Measurements from ENCODE around the gene AOPEP. TPM values are rescaled to one million over a fixed set of nuclear protein-coding genes. Genes with fewer than 3 reads are reported as not detected.

Gene AOPEP
- polyA plus RNA-seq, 1 donor: 44.3 TPM

- Histone ChIP-seq H3K4me3 (ENCODE audit: low read length) (no peak overlapping the region), H3K4me1 (ENCODE audit: control insufficient read depth, insufficient read depth, low read length) (peaks cover 53% of the 10 kb centered on the region), H3K27ac (ENCODE audit: low read length) (peak overlapping the region; percentile 14), H3K27me3 (ENCODE audit: control insufficient read depth, insufficient read depth, low read length) (no peaks in the 10 kb centered on the region), H3K9me3 (ENCODE audit: control insufficient read depth, low read depth, low read length) (no peaks in the 10 kb centered on the region), H3K36me3 (ENCODE audit: control insufficient read depth, insufficient read depth, low read length) (peaks cover 2% of the 10 kb centered on the region)
- WGBS (ENCODE audit: insufficient coverage, low lambda C conversion rate): 70% methylated on average over 2 of the region's 4 CpGs
- DNase-seq: peak; percentile 76 to 82
Observed at GRCh38 chr9:94976077-94976476, 249.6 kb downstream of the AOPEP start.

- Histone ChIP-seq H3K9me3 (ENCODE audit: control insufficient read depth, low read depth, low read length) (no peaks in the 10 kb centered on the region), H3K4me1 (ENCODE audit: control insufficient read depth, insufficient read depth, low read length) (peaks cover 40% of the 10 kb centered on the region), H3K27me3 (ENCODE audit: control insufficient read depth, insufficient read depth, low read length) (no peaks in the 10 kb centered on the region), H3K4me3 (ENCODE audit: low read length) (no peak overlapping the region), H3K27ac (ENCODE audit: low read length) (no peak overlapping the region), H3K36me3 (ENCODE audit: control insufficient read depth, insufficient read depth, low read length) (peaks cover 2% of the 10 kb centered on the region)
- DNase-seq: no peak
- WGBS (ENCODE audit: insufficient coverage, low lambda C conversion rate): no CpG with 5 or more reads among the region's 5 CpGs
Observed at GRCh38 chr9:94977416-94977815, 250.9 kb downstream of the AOPEP start.

GRCh38 chr9:94979904-94980507, 253.5 kb downstream of the AOPEP start:
- Histone ChIP-seq H3K4me1 (ENCODE audit: control insufficient read depth, insufficient read depth, low read length) (peaks cover 15% of the 10 kb centered on the region), H3K4me3 (ENCODE audit: low read length) (no peak overlapping the region), H3K27me3 (ENCODE audit: control insufficient read depth, insufficient read depth, low read length) (no peaks in the 10 kb centered on the region), H3K27ac (ENCODE audit: low read length) (no peak overlapping the region), H3K9me3 (ENCODE audit: control insufficient read depth, low read depth, low read length) (no peaks in the 10 kb centered on the region), H3K36me3 (ENCODE audit: control insufficient read depth, insufficient read depth, low read length) (peaks cover 2% of the 10 kb centered on the region)
- no peak for DNase-seq
- 87% methylated on average over 3 of the region's 9 CpGs for WGBS (ENCODE audit: insufficient coverage, low lambda C conversion rate)

- H3K27me3 ChIP-seq (ENCODE audit: control insufficient read depth, insufficient read depth, low read length): no peaks in the 10 kb centered on the region
- H3K9me3 ChIP-seq (ENCODE audit: control insufficient read depth, low read depth, low read length): no peaks in the 10 kb centered on the region
- peaks cover 2% of the 10 kb centered on the region for H3K36me3 ChIP-seq (ENCODE audit: control insufficient read depth, insufficient read depth, low read length)
- WGBS (ENCODE audit: insufficient coverage, low lambda C conversion rate): 100% methylated on average over 2 of the region's 9 CpGs
- no peak for DNase-seq
- H3K4me3 ChIP-seq (ENCODE audit: low read length): no peak overlapping the region
- peaks cover 4% of the 10 kb centered on the region for H3K4me1 ChIP-seq (ENCODE audit: control insufficient read depth, insufficient read depth, low read length)
- no peak overlapping the region for H3K27ac ChIP-seq (ENCODE audit: low read length)
Observed at GRCh38 chr9:94980947-94981722, 254.6 kb downstream of the AOPEP start.

GRCh38 chr9:94981723-94982090, 255.2 kb downstream of the AOPEP start:
- no peak for DNase-seq
- no peaks in the 10 kb centered on the region for H3K27me3 ChIP-seq (ENCODE audit: control insufficient read depth, insufficient read depth, low read length)
- H3K4me1 ChIP-seq (ENCODE audit: control insufficient read depth, insufficient read depth, low read length): no peaks in the 10 kb centered on the region
- peaks cover 2% of the 10 kb centered on the region for H3K36me3 ChIP-seq (ENCODE audit: control insufficient read depth, insufficient read depth, low read length)
- no peak overlapping the region for H3K4me3 ChIP-seq (ENCODE audit: low read length)
- no peak overlapping the region for H3K27ac ChIP-seq (ENCODE audit: low read length)
- no CpG with 5 or more reads among the region's 3 CpGs for WGBS (ENCODE audit: insufficient coverage, low lambda C conversion rate)
- no peaks in the 10 kb centered on the region for H3K9me3 ChIP-seq (ENCODE audit: control insufficient read depth, low read depth, low read length)

DNA sequence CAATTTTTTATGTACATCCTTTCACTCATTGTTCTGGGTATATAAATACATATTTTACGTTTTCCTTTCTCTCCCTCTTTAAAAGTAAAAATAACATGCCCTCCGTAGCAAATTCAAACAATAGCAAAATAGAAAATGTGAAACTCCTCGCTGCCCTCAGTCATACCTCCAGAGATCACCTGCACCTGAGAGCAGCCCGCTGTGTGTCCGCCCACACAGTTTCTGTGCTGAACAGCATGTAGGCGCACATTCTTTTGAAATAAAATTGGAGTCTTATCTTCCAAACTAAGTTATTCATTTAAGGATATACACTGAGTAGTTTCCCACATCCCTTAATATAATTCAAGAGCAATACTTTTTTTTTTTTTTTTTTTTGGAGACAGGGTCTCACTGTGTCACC, 255.7 kb downstream of the AOPEP start:
- no peaks in the 10 kb centered on the region for H3K27me3 ChIP-seq (ENCODE audit: control insufficient read depth, insufficient read depth, low read length)
- 94% methylated on average over 3 of the region's 6 CpGs for WGBS (ENCODE audit: insufficient coverage, low lambda C conversion rate)
- no peak overlapping the region for H3K4me3 ChIP-seq (ENCODE audit: low read length)

GRCh38 chr9:94983552-94983951, 257.1 kb downstream of the AOPEP start:
- Histone ChIP-seq H3K27me3 (ENCODE audit: control insufficient read depth, insufficient read depth, low read length) (no peaks in the 10 kb centered on the region), H3K4me3 (ENCODE audit: low read length) (no peak overlapping the region), H3K27ac (ENCODE audit: low read length) (no peak overlapping the region), H3K36me3 (ENCODE audit: control insufficient read depth, insufficient read depth, low read length) (peaks cover 2% of the 10 kb centered on the region), H3K4me1 (ENCODE audit: control insufficient read depth, insufficient read depth, low read length) (no peaks in the 10 kb centered on the region), H3K9me3 (ENCODE audit: control insufficient read depth, low read depth, low read length) (no peaks in the 10 kb centered on the region)
- no peak for DNase-seq
- WGBS (ENCODE audit: insufficient coverage, low lambda C conversion rate): no CpG with 5 or more reads among the region's 6 CpGs

More for the DNA sequence above, 255.7 kb downstream of the AOPEP start:
- no peak overlapping the region for H3K27ac ChIP-seq (ENCODE audit: low read length)
- H3K36me3 ChIP-seq (ENCODE audit: control insufficient read depth, insufficient read depth, low read length): peaks cover 2% of the 10 kb centered on the region
- DNase-seq: no peak
- no peaks in the 10 kb centered on the region for H3K9me3 ChIP-seq (ENCODE audit: control insufficient read depth, low read depth, low read length)
- no peaks in the 10 kb centered on the region for H3K4me1 ChIP-seq (ENCODE audit: control insufficient read depth, insufficient read depth, low read length)

DNA sequence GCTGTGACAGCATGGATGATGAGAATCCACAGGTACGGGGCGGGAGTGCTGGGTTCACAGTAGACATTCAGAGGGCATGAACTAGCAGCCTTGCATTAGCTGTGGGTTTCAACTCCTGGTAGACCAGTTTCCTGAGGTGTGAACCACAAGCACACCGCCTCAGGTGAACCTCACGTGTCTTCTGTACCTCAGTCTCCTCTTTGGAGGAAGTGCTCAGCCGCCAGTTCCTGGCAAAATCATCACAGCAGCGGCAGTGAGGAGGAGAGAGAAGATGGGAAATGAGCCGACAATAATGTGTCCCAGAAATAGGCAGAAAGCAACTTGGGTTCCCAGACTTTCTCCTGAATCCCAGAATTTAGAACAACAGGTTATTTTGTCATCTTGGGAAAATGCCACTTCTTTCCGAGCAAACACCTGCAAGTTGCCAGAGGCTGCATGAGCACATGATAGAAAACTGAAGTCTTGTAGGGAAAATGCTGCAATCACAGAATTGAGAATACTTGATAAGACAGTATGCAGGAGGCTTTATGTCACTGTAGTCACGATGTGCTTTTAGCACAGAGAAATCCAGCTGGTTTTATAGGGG, 258.5 kb downstream of the AOPEP start:
- Histone ChIP-seq H3K27me3 (ENCODE audit: control insufficient read depth, insufficient read depth, low read length) (no peaks in the 10 kb centered on the region), H3K4me3 (ENCODE audit: low read length) (no peak overlapping the region), H3K9me3 (ENCODE audit: control insufficient read depth, low read depth, low read length) (no peaks in the 10 kb centered on the region), H3K4me1 (ENCODE audit: control insufficient read depth, insufficient read depth, low read length) (no peaks in the 10 kb centered on the region), H3K27ac (ENCODE audit: low read length) (no peak overlapping the region), H3K36me3 (ENCODE audit: control insufficient read depth, insufficient read depth, low read length) (no peaks in the 10 kb centered on the region)
- WGBS (ENCODE audit: insufficient coverage, low lambda C conversion rate): no CpG with 5 or more reads among the region's 9 CpGs
- no peak for DNase-seq

DNA sequence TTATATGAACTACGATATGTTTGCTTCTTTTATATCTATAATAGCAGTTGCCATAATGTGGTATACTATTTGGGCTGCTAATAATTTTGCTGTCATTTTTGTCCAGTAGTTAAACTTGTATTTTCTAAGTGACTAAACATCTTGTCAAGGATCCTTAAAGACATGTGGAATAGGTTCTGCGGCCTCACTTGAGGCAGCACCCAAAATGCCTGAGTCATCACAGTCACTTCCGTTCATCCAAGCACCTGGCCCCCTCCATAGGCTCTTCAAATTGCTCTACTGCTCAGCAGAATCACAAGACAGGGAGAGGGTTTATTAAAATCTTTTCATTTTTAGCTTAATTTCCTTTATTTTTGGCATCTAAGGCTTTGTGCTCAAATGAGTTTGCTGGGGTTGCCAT, 259.1 kb downstream of the AOPEP start:
- WGBS (ENCODE audit: insufficient coverage, low lambda C conversion rate): no CpG with 5 or more reads among the region's 3 CpGs
- no peak for DNase-seq
- H3K9me3 ChIP-seq (ENCODE audit: control insufficient read depth, low read depth, low read length): no peaks in the 10 kb centered on the region
- H3K36me3 ChIP-seq (ENCODE audit: control insufficient read depth, insufficient read depth, low read length): no peaks in the 10 kb centered on the region
- no peak overlapping the region for H3K4me3 ChIP-seq (ENCODE audit: low read length)
- H3K27ac ChIP-seq (ENCODE audit: low read length): no peak overlapping the region
- H3K27me3 ChIP-seq (ENCODE audit: control insufficient read depth, insufficient read depth, low read length): no peaks in the 10 kb centered on the region
- no peaks in the 10 kb centered on the region for H3K4me1 ChIP-seq (ENCODE audit: control insufficient read depth, insufficient read depth, low read length)

GRCh38 chr9:94987731-94988130, 261.2 kb downstream of the AOPEP start:
- Histone ChIP-seq H3K4me1 (ENCODE audit: control insufficient read depth, insufficient read depth, low read length) (peaks cover 17% of the 10 kb centered on the region), H3K36me3 (ENCODE audit: control insufficient read depth, insufficient read depth, low read length) (no peaks in the 10 kb centered on the region), H3K27me3 (ENCODE audit: control insufficient read depth, insufficient read depth, low read length) (no peaks in the 10 kb centered on the region), H3K4me3 (ENCODE audit: low read length) (no peak overlapping the region), H3K9me3 (ENCODE audit: control insufficient read depth, low read depth, low read length) (no peaks in the 10 kb centered on the region), H3K27ac (ENCODE audit: low read length) (no peak overlapping the region)
- DNase-seq: no peak
- no CpG with 5 or more reads among the region's 1 CpG for WGBS (ENCODE audit: insufficient coverage, low lambda C conversion rate)

Data from large intestine (tissue), 3 donors.